Thyroid gland (tissue), 4 donors: ENCODE data around the gene MOCS2.

Experiments used
- CTCF ChIP-seq, 6 experiments: fragments of 200-600 bp in 3 of 6; fragments of 450-650 bp in 3 of 6; sonication (generic) in 3 of 6; IDR thresholded peaks; one replicate each; pipeline ENCODE4 v1.5.1; 2016 to 2019; ENCODE audit warnings: antibody characterized with exemption in 6 of 6, mild to moderate bottlenecking in 2 of 6, inconsistent platforms in 1 of 6, moderate library complexity in 1 of 6
- POLR2A ChIP-seq, 2 donors: fragments of 450-650 bp; IDR thresholded peaks; one replicate each; pipeline ENCODE4 v1.6.1; 2017; ENCODE audit warnings: antibody characterized with exemption in 2 of 2, mild to moderate bottlenecking in 2 of 2, moderate library complexity in 1 of 2

- TF ChIP-seq CTCF (IDR thresholded peaks at IDR 0.05) (no peak), POLR2A (IDR thresholded peaks at IDR 0.05) (no peak)
These were observed 10.6 kb upstream of the MOCS2 start for GRCh38 chr5:53120165-53120564.
